HG03432 (cell line): ENCODE results near the gene DHDH.
A peak's percentile ranks its signal among the peaks of the same experiment; 100 is the strongest.

Experiments
- ATAC-seq: cut with Tn5 transposase; IDR thresholded peaks from one replicate; pipeline ENCODE4 v1.9.1; 2021; ENCODE audit warnings: mild to moderate bottlenecking, moderate library complexity; ENCODE audit not compliant: unreplicated experiment

DHDH gene

DNA sequence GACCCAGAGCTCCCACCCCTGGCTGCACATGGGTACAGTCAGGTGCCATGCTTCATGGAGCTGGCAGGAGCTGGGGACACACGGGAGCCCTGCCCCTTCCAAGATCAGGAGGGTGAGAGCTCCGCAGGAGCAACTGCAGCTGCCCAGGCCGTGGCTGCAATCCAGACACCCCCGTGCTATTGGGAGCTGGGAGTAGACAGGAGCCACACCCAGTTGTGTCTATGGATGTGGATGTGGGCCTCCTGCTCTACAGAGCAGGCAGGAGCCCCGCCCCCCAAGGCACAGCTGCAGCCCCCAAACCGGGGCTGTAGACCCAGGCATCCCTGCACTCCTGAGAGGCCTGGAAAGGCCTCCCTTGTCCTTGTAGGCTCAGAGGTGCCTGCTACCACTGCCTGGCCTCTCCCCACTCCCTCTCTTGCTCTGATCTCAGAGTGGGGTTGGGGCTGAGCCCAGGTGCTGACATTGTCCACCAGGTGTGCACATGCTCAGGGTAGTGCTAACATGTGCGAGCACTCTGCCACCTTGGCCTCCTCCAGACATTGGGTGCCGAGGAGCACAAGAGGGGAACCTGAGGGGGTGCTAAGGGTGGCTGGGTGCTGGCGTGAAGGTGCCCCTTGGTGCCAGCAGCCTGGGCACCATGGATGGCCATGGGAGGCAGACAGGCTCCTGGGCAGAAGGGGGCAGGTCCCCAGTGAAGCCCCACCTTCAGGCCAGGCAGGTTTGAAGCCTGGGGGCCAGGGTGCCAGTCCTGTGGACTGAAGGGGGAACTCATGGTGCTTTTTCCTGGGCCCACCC lies 13.2 kb downstream of the DHDH start:
- no peak for ATAC-seq

DNA sequence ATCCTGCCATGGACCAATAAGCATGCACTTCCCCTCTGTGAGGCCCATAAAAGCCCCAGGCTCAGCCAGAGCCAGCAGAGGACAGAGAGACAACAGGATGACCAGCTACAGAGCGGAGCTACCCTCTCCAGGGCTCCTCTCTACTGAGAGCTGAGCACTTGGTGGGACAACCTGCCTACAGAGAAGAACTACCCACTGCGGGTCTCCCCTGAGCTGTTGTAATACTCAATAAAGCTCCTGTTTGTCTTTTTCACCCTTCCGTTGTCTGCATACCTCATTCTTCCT lies 13.7 kb downstream of the DHDH start:
- no peak for ATAC-seq

DNA sequence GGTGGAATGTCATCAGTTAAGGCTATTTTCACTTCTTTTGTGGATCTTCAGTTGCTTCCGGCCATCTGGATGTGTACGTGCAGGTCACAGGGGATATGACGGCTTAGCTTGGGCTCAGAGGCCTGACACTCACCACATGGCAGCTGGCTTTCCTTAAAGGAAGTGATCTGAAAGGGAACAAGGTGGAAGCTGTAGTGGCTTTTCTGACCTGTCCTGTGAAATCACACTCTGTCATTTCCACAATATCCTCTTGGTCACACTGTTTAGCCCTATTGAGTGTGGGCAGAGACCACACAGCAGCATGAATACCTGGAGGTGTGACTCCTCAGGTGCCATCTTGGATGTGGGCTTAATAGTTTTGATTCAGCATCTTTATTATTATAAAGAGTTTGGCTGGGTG lies 16.7 kb downstream of the DHDH start:
- ATAC-seq: no peak

DNA sequence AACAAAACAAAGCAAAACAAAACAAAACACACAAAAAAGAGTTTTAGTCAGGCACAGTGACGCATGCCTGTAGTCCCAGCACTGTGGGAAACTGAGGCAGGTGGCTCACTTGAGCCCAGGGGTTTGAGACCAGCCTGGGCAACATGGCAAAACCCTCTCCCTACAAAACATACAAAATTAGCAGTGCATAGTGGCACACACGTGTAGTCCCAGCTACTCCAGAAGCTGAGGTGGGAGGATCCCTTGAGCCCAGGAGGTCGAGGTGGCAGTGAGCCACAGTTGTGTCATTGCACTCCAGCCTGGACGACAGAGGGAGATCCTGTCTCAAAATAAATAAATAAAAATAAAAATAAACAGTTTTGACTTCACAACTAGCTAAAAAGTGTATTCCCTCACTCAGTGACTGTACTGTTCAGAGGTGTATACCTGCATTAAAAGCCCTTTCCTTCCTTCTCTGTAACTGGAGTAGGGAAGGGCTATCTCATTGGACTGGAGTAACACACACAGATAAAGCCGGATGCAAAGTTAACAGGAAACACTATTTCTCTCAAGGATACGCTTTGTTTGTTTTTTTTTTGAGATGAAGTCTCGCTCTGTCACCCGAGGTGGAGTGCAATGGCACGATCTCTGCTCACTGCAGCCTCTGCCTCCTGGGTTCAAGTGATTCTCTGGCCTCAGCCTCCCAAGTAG lies 17.5 kb downstream of the DHDH start:
- no peak for ATAC-seq

DNA sequence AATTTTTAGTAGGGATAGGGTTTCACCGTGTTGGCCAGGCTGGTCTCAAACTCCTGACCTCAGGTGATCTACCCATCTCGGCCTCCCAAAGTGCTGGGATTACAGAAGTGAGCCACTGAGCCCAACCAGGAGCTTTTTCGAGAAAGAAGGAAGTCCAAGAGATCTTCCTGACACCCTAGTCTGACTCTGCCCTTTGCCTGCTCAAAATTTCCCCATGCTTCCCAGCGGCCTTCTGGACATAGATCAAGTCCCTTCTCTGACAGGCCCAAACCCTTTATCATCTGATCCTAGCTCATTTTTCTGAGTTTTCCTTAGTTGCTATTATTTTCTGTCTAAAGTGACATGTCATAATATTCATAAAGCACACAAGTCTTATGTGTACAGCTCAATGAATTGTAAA lies 19.6 kb downstream of the DHDH start:
- ATAC-seq: no peak

DNA sequence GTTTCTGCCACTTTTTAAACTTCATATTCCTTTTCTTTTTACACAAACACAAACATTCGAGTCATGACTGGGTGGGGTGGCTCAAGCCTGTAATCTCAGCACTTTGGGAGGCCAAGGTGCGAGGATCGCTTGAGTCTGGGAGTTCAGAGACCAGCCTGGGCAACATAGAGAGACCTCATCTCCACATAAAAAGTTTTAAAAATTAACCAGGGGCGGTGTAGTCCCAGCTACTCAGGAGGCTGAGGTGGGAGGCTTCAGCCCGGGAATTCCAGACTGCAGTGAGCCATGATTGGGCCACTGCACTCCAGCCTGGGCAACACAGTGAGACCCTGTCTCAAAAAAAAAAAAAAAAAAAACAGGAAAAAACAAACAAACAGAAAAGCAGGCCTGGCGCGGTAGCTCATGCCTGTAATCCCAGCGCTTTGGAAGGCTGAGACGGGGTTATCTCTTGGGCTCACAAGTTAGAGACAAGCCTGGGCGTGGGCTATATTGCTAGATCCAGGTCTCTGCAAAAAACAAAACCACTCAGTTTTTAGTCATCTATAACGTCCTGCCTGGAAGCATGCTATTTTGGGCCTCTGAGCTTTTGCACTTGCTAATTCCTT lies 20.6 kb downstream of the DHDH start:
- ATAC-seq: no peak

DNA sequence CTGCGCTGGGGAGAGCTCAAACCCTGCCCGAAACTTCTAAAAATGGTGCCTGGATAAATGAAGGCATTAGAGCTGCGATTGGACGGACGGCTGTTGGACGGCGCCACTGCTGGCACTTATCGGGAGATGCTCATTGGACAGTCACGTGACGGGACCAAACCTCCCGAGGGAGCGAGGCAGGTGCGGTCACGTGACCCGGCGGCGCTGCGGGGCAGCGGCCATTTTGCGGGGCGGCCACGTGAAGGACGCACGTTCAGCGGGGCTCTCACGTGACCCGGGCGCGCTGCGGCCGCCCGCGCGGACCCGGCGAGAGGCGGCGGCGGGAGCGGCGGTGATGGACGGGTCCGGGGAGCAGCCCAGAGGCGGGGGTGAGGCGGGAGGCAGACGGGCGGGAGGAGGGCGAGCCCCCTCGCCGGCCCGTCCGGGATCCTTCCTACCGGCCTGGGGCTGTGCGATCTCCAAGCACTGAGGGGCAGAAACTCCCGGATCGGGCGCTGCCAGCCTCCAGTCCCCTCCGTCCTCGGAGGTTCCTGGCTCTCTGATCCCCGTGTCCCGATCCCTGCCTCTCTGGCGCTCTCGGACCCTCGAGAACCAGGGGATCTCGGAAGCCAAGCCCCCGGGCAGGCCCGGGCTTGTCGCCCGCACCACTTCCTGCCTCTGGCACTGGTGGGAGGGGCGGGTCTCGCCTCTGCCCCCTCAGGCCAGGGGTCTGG lies 21.3 kb downstream of the DHDH start, which contains the start of gene BAX:
BAX (plus strand) TSS at position 281 of the 713 bp plus-strand sequence; CDS start at position 335, 54 bp downstream.
- ATAC-seq: peak; percentile 90

DNA sequence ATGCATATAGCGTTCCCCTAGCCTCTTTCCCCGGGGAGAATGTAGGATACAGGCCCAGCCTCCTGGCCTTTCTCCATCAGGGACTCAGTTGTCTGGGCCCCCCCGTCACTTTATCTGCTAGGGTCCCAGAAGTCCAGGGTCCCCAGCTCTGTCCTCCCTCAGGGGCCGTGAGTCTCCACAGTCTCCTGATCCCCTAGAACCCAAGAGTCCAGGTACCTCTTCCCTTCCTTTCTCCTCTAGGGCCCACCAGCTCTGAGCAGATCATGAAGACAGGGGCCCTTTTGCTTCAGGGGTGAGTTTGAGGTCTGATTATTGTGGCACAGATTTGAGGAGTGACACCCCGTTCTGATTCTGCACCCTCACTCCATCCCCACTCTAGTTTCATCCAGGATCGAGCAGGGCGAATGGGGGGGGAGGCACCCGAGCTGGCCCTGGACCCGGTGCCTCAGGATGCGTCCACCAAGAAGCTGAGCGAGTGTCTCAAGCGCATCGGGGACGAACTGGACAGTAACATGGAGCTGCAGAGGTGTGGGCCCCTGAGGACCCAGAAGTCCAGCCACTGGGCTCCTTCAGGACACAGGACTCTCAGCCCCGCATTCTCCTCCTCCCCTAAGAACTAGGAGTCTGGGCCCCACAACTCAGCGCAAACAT lies 21.9 kb downstream of the DHDH start:
- no peak for ATAC-seq

DNA sequence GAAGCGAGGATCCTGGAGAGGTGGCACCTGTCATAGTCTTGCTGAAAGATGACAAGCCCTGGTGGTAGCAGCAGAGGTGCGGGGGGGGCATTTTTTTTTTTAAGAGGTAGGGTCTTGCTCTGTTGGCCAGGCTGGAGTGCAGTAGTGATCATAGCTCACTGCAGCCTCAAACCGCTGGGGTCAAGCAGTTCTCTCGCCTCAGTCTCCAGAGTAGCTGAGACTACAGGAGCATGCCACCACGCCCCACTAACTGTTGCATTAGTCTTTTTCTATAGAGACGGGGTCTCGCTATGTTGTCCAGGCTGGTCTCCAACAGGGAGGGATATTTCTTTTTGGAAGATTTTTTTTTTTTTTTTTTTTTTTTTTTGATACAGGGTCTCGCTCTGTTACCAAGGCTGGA lies 24.5 kb downstream of the DHDH start:
- no peak for ATAC-seq

DNA sequence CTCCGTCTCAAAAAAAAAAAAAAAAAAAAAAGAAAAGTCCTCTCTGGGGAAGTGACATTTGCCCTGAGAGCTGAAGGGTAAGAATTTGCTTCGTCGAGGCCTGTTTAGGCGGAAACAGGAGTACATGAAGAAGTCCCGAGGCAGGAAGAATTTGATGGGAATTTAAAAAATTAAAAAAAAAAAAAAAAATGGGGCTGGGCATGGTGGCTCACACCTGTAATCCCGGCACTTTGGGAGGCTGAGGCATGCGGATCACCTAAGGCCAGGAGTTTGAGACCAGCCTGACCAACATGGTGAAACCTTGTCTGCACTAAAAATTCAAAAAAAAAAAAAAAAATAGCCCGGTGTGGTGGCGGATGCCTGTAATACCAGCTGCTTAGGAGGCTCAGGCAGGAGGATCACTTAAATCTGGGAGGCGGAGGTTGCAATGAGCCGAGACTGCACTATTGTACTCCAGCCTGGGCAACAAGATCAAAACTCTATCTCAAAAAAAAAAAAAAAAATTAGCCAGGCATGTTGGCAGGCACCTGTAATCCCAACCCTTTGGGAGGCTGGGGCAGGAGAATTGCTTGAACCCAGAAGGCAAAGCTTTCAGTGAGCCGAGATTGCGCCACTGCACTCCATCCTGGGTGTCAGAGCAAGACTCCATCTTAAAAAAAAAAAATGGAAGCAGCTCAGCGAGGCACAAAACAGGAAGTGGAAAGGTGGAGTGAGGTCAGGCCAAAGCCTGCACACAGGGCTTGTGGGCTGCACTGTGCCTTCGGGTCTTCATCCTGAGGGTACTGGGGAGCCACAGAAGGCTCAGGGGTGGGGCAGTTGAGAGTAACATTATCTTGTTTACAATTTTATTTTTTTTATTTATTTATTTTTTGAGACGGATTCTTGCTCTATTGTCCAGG lies 26.1 kb downstream of the DHDH start:
- ATAC-seq: no peak

DNA sequence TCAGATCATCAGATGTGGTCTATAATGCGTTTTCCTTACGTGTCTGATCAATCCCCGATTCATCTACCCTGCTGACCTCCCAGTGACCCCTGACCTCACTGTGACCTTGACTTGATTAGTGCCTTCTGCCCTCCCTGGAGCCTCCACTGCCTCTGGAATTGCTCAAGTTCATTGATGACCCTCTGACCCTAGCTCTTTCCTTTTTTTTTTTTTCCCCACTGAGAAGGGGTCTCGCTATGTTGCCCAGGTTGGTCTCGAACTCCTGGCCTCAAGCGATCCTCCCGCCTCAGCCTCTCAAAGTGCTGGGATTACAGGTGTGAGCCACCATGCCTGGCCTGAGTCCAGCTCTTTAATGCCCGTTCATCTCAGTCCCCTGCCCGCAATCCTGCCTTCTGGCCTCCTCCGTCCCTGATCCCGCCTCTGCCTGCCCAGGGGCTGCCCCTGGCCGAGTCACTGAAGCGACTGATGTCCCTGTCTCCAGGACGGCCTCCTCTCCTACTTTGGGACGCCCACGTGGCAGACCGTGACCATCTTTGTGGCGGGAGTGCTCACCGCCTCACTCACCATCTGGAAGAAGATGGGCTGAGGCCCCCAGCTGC lies 27.7 kb downstream of the DHDH start:
- no peak for ATAC-seq

DNA sequence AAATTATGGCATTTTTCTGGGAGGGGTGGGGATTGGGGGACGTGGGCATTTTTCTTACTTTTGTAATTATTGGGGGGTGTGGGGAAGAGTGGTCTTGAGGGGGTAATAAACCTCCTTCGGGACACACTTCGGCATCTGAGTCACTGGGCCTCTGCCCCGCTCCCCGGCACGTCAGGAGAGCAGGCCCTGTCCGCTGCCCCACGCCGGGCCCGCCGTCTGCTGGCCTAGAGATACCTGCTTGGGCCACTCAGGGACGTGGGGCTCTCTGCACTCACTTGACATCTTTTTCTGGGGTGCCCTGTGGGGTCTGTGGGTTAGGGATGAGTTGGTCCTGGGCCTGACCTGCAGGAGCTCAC lies 28.2 kb downstream of the DHDH start:
- ATAC-seq: no peak

DNA sequence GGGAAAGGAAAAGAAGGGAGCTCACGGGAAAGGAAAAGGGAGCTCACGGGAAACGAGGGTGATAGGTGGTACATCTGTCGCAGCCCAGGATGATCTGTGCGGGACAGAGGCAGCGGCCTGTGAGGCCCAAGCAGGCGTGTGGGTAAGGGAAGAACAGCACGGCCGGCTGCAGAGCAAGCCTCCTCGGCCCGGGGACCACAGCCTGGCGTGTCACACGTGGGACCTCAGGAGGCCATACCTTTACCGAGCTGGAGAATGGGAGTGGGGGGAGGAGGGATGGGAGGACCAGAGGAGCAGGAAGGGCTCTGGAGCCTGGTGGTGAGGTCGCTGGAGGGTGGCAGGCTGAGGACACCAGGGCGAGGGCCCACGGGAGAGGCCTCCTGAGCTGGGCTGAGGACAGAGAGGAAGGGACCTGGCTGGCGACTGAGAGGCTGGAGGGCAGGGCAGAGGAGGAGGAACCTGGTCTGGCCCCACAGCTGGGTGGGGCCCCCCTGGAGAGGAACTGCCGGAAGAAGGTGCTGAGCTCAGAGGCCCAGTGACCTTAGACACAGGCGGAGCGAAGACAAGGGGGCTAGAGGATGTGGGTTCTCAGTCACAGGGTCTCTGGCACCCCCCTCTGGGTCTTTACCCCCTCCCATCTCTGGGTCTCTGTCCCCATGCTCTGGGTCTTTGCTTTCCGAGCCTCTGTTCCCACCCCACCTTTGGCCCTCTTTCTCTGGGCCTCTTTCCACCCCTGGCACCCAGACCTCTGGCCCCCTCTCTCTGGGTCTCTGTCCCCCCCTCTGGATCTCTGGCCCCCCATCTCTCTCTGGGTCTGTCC lies 28.7 kb downstream of the DHDH start:
- ATAC-seq: peak; percentile 27

DNA sequence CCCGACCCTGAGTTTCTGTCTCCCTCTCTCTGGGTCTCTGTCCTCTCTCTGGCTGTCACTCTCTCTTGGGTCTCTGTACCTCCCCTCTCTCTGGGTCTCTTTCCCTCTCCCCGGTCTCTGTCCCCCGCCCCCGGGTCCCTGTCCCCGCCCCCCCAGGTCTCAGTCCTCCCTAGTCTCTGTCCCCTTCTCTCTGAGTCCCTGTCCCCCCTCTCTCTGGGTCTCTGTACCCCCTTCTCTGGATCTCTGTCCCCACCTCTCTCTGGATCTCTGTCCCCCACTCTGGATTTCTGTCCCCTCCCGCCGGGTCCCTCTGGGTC lies 29.3 kb downstream of the DHDH start:
- ATAC-seq: no peak

DNA sequence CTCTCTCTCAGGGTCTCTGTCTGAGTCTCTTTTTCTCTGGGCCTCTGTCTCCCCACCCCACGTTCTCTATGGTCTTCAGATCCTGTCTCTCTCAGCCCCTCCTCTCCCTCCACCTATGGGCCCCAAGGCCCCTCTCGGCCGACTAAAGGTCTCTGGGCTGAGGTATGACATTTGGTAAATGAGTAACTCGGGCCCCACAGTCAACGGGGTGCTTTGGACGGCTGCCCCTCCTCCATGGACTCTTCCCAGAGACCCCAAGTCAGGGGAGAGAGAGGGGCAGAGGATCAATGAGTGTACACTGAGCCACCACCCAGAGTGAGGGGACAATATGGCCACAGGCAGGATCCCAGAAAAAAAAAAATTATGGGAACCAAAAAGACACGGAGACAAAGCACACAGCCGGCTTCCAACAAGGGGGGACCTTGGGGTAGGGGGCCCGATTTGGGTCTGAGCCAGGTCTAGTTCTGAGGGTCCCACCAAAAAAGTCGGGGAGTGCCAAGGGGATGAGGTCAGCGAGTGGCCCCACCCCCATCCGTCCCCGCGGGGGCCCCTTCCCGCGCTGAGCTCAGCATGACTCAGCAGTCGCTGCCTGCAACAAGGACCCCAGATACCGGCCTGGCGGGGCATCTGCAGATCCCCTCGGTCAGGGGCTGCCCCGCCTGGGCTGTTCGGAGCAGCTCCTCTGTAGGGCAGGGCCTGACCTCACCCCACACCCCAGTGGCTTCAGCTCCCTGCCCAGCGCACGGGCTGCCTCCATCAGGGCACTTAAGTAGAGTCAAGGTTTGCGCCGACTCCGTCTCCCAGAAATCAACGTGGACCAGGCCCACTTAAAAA lies 30.1 kb downstream of the DHDH start:
- peak; percentile 30 for ATAC-seq

DNA sequence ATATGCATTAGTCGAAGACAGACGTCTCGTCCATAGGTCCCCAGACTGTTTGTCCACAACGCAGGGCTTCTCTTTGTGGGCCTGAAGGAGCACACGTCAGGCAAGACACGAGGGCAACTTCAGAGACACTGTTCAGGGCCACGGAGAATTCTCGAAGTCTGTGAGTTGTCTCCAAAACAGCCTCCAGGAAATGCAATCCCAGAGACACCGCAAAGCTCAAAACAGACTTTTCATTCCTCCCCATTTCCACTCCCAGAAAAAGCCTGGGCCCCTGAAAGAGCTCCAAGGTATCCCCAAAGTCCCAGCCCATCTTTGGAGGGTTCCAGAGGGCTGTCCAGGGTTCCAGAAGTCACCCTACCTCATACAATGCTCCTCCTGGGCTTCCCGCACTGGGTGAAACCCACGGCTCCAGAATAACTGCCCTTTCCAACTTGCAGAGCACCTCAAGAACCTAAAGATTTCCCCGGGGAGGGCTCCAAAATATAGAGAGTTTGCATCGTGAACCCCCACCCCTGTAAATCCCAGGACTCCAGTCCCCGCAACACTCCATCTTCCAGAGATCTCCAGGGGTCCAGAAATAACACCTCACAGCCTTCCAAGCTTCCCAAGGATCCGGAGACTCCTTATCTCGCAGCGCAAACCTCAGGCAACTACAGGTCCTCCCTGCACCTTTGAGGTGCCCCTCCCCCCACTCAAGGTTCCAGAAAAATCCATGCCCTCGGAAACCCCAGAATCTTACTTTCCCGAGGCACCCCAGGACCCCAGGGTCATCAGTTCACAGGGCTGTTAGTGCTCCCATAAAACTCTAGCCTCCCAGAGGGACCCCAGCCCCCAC lies 30.9 kb downstream of the DHDH start:
- ATAC-seq: no peak

DNA sequence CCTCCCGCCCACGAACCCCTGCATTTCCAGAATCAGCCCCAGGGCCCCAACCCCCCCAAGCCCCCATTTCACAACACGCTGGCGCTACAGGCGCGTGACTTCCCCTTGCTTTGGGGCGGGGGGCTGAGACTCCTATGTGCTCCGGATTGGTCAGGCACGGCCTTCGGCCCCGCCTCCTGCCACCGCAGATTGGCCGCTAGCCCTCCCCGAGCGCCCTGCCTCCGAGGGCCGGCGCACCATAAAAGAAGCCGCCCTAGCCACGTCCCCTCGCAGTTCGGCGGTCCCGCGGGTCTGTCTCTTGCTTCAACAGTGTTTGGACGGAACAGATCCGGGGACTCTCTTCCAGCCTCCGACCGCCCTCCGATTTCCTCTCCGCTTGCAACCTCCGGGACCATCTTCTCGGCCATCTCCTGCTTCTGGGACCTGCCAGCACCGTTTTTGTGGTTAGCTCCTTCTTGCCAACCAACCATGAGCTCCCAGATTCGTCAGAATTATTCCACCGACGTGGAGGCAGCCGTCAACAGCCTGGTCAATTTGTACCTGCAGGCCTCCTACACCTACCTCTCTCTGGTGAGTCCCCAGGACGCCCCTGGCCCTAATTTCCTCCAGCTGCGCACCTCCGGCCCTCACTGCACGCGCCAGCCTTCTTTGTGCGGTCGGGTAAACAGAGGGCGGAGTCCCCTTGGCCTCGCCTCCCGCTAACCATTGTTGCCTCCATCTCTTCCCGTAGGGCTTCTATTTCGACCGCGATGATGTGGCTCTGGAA lies 31.7 kb downstream of the DHDH start, which contains the start of gene FTL:
FTL (plus strand) TSS at position 270 of the 766 bp plus-strand sequence; CDS start at position 469, 199 bp downstream.
- peak; percentile 60 for ATAC-seq
